CD14-positive monocyte (primary cell): Measurements from ENCODE around the gene UBE3C. TPM values are rescaled to one million over a fixed set of nuclear protein-coding genes. Genes with fewer than 3 reads are reported as not detected.

Source experiments
- DNase-seq, 3 donors: peaks; one replicate each; pipeline ENCODE4 v3.0.0-alpha.2; 2011 to 2022
- H2AFZ ChIP-seq: 2 replicates; pipeline ENCODE4 v1.6.0; 2012; ENCODE audit warnings: mild to moderate bottlenecking, low read depth, low read length, inconsistent platforms; ENCODE audit not compliant: insufficient read depth, poor library complexity, severe bottlenecking
- H3K27ac ChIP-seq, 2 donors: 1 replicate in 1 of 2; 2 replicates in 1 of 2; pipeline ENCODE4 v1.5.1; 2012 to 2013; ENCODE audit warnings: low read length in 2 of 2, control low read depth in 1 of 2, inconsistent platforms in 1 of 2, low read depth in 1 of 2, mild to moderate bottlenecking in 1 of 2
- H3K27me3 ChIP-seq, 2 donors: one replicate each; pipeline versions ENCODE4 v1.6.0 to v1.6.1; 2011 to 2013; ENCODE audit warnings: low read length in 2 of 2; ENCODE audit not compliant: control insufficient read depth in 2 of 2, insufficient read depth in 2 of 2
- H3K36me3 ChIP-seq, 2 donors: replicated peaks in 1 of 2; 1 replicate in 1 of 2; 2 replicates in 1 of 2; pipeline versions ENCODE4 v1.5.1 to v1.6.1; 2012 to 2013; ENCODE audit warnings: low read length in 2 of 2, control low read depth in 1 of 2, inconsistent platforms in 1 of 2, mild to moderate bottlenecking in 1 of 2; ENCODE audit not compliant: insufficient read depth in 2 of 2, control insufficient read depth in 1 of 2
- H3K4me1 ChIP-seq, 2 donors: 1 replicate in 1 of 2; 2 replicates in 1 of 2; pipeline versions ENCODE4 v1.5.1 to v1.6.1; 2012 to 2013; ENCODE audit warnings: low read length in 2 of 2, control low read depth in 1 of 2, inconsistent platforms in 1 of 2, mild to moderate bottlenecking in 1 of 2, moderate library complexity in 1 of 2; ENCODE audit not compliant: insufficient read depth in 2 of 2, control insufficient read depth in 1 of 2
- H3K4me2 ChIP-seq: replicated peaks from 2 replicates; pipeline ENCODE3; 2012; ENCODE audit warnings: low read length, moderate library complexity, mild to moderate bottlenecking; ENCODE audit not compliant: poor library complexity, severe bottlenecking; ENCODE audit errors: extremely low read depth
- H3K4me3 ChIP-seq, 3 experiments: fragments of 200-600 bp in 1 of 3; sonication (generic) in 1 of 3; replicated peaks in 1 of 3; 1 replicate in 2 of 3; 2 replicates in 1 of 3; pipeline ENCODE4 v1.5.1; 2011 to 2013; ENCODE audit warnings: low read length in 3 of 3, mild to moderate bottlenecking in 3 of 3, control low read depth in 2 of 3, low read depth in 2 of 3, inconsistent platforms in 1 of 3, moderate library complexity in 1 of 3
- H3K79me2 ChIP-seq: 2 replicates; pipeline ENCODE4 v1.6.0; 2012; ENCODE audit warnings: mild to moderate bottlenecking, control low read depth, inconsistent platforms, low read length, moderate library complexity; ENCODE audit not compliant: insufficient read depth
- H3K9ac ChIP-seq: 2 replicates; pipeline ENCODE4 v1.6.0; 2017; ENCODE audit warnings: low read length, mild to moderate bottlenecking; ENCODE audit not compliant: insufficient read depth, poor library complexity, severe bottlenecking
- H3K9me3 ChIP-seq, 2 donors: replicated peaks in 1 of 2; 1 replicate in 1 of 2; 2 replicates in 1 of 2; pipeline versions ENCODE4 v1.5.1 to v1.6.1; 2012 to 2013; ENCODE audit warnings: low read length in 2 of 2, control low read depth in 1 of 2; ENCODE audit not compliant: control insufficient read depth in 1 of 2, insufficient read depth in 1 of 2
- H4K20me1 ChIP-seq: 2 replicates; pipeline ENCODE4 v1.6.0; 2012; ENCODE audit warnings: mild to moderate bottlenecking, low read length, control low read depth, moderate library complexity; ENCODE audit not compliant: insufficient read depth
- H3K27ac Mint-ChIP-seq, 7 donors: one replicate each; pipeline ENCODE4 v1.8.0; 2020; ENCODE audit warnings: mild to moderate bottlenecking in 7 of 7, mixed read lengths in 7 of 7, moderate library complexity in 6 of 7, inconsistent platforms in 2 of 7
- H3K27me3 Mint-ChIP-seq, 3 donors: one replicate each; pipeline ENCODE4 v1.8.0; 2021 to 2022; ENCODE audit warnings: low read depth in 3 of 3, mild to moderate bottlenecking in 3 of 3, mixed read lengths in 3 of 3, moderate library complexity in 3 of 3, inconsistent platforms in 1 of 3
- H3K36me3 Mint-ChIP-seq, 2 donors: one replicate each; pipeline ENCODE4 v1.8.0; 2020; ENCODE audit warnings: mixed read lengths in 2 of 2, inconsistent platforms in 1 of 2, mild to moderate bottlenecking in 1 of 2
- H3K4me1 Mint-ChIP-seq: one replicate; pipeline ENCODE4 v1.8.0; 2020; ENCODE audit warnings: mild to moderate bottlenecking, mixed read lengths
- H3K4me3 Mint-ChIP-seq, 2 donors: one replicate each; pipeline ENCODE4 v1.8.0; 2020; ENCODE audit warnings: mild to moderate bottlenecking in 2 of 2, mixed read lengths in 2 of 2, moderate library complexity in 1 of 2
- H3K9me3 Mint-ChIP-seq, 7 donors: one replicate each; pipeline ENCODE4 v1.8.0; 2020 to 2022; ENCODE audit warnings: mixed read lengths in 7 of 7, mild to moderate bottlenecking in 6 of 7, moderate library complexity in 6 of 7, inconsistent platforms in 2 of 7
- WGBS: methylation state at CpG from one replicate; pipeline ENCODE4 v1.1.5; 2013; ENCODE audit warnings: missing lambda C conversion rate; ENCODE audit not compliant: insufficient coverage; 5-methylcytosine and 5-hydroxymethylcytosine counted together
- intact Hi-C, 2 donors: fragments of 100-400 bp; cut with micrococcal nuclease; formaldehyde crosslinking; loops; one replicate each; pipeline versions ENCODE4 v1.15.0 to v1.15.1; 2023
- polyA plus RNA-seq, 3 donors: library from polyadenylated mRNA; depleted of rRNA in 1 of 3; unstranded in 2 of 3; stranded (reverse) in 1 of 3; fragments of 300-500 nt in 2 of 3; fragments of >200 nt in 1 of 3; fragmentation: Illumina TruSeq in 2 of 3; gene quantifications; 1 replicate in 2 of 3; 2 replicates in 1 of 3; pipeline ENCODE4 v1.2.3, GENCODE V29; 2012 to 2021
- TF ChIP-seq, protein P1 (sequence below): fragments of 200-600 bp; IDR thresholded peaks from one replicate; pipeline ENCODE4 v1.8.0; 2022; ENCODE audit warnings: antibody characterized with exemption, mild to moderate bottlenecking

UBE3C gene
- polyA plus RNA-seq, 3 donors: 19.5 to 34.5 (median 24.3) TPM

DNA sequence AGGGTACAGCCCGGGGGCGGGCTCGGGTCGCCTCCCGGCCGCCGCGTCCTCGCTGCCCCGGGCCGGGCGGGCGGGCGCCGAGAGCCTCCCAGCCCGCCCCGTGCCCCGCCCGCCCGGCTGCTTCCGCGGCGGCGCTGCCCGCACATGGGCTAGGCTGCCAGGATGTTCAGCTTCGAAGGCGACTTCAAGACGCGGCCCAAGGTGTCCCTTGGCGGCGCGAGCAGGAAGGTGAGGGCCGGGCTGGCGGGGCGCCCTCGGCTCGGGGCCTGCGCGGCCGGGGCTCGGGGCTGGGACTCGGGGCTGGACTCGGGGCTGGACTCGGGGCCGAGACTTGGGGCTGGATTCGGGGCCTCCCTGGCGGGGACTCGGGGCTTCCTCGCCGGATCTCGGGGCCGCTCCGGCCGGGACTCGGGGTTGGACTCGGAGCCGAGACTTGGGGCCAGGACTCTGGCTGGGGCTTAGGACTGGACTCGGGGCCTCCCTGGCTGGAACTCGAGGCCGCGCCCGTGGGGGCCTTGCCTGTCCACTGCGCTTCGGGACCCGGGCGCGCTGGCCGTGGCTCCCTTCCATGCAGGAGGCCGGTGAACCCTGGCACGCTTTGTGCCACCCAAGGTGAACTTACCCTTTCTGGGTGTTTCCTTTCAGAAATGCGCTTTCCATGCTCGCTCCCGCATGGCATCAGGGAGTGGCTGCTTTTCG lies 534 bp downstream of the UBE3C start:
- Histone ChIP-seq H3K36me3 (peaks cover 8 to 31% of the 10 kb centered on the region in 2 donors), H3K4me1 (peaks cover 42 to 53% of the 10 kb centered on the region in 2 donors), H3K79me2 (peaks cover 59% of the 10 kb centered on the region), H4K20me1 (peaks cover 51% of the 10 kb centered on the region), H3K9ac (peak overlapping the region; percentile 82), H3K27me3 (no peaks in the 10 kb centered on the region), H3K27ac (peak overlapping the region; percentile 38 to 84), H3K4me3 (peak overlapping the region; percentile 51 to 87 (median 55)), H2AFZ (peak overlapping the region; percentile 87), H3K4me2 (peak overlapping the region; percentile 97), H3K9me3 (no peaks in the 10 kb centered on the region)
- intact Hi-C loops: loop anchor here in 1 of 2 donors (5.0 to 10.0 kb wide), 2 partner anchors 187 to 716 kb away; no protein-coding TSS in a partner anchor
- H3K9me3 Mint-ChIP-seq: peaks cover 0 to 2% (median 0%) of the 10 kb centered on the region in 7 donors
- under 1% methylated on average over 73 of the region's 74 CpGs for WGBS
- H3K27ac Mint-ChIP-seq: peak overlapping the region; percentile 61 to 84 (median 73)
- DNase-seq: peak; percentile 9 to 58 (median 40)
- peaks cover 17 to 24% of the 10 kb centered on the region in 2 donors for H3K36me3 Mint-ChIP-seq
- peaks cover 0 to 2% (median 0%) of the 10 kb centered on the region in 3 donors for H3K27me3 Mint-ChIP-seq
- TF ChIP-seq, protein P1, sequence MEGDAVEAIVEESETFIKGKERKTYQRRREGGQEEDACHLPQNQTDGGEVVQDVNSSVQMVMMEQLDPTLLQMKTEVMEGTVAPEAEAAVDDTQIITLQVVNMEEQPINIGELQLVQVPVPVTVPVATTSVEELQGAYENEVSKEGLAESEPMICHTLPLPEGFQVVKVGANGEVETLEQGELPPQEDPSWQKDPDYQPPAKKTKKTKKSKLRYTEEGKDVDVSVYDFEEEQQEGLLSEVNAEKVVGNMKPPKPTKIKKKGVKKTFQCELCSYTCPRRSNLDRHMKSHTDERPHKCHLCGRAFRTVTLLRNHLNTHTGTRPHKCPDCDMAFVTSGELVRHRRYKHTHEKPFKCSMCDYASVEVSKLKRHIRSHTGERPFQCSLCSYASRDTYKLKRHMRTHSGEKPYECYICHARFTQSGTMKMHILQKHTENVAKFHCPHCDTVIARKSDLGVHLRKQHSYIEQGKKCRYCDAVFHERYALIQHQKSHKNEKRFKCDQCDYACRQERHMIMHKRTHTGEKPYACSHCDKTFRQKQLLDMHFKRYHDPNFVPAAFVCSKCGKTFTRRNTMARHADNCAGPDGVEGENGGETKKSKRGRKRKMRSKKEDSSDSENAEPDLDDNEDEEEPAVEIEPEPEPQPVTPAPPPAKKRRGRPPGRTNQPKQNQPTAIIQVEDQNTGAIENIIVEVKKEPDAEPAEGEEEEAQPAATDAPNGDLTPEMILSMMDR: no peak
- H3K4me3 Mint-ChIP-seq: peak overlapping the region; percentile 79 to 90
- peaks cover 46% of the 10 kb centered on the region for H3K4me1 Mint-ChIP-seq

DNA sequence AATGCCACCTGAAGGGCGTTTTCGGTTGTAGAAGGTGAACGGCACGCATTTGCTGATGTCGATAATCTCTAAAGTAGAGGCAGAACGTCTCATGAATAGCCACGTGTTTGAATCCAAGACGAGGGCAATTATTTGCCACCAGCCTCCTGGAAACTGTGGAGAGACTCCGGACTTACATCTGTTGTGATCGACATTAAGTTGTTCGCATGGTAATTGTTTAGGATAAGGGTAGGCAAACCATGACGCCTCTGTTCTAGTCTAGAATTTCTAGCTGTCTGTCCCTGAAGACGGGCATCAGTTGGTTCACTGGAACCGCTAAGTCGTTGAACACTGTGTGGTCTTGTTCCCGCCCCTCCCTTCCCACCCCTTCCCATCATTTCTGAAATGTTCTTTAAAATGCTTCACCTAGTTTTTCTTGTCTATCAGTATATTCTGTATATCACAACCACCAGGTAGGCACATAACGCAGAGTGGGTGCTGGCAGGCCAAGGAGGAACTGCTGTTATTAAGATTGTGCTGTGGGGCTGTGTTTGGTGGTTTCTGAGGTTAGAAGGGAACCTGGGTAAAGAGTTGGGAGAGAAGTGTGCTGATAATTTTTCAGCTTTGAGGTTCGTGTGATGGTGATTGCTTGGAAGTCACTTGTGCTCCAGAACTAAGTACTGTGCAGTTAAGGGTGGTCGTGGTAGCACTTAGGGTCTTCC lies 1.2 kb downstream of the UBE3C start:
- peak in 1 of 3 donors; percentile 12 for DNase-seq
- Mint-ChIP-seq H3K36me3 (peaks cover 17 to 27% of the 10 kb centered on the region in 2 donors), H3K4me1 (peaks cover 47% of the 10 kb centered on the region), H3K4me3 (peak overlapping the region; percentile 79 to 90), H3K27me3 (peaks cover 0 to 2% (median 0%) of the 10 kb centered on the region in 3 donors), H3K27ac (peak overlapping the region in 6 of 7 donors; percentile 61 to 84 (median 73)), H3K9me3 (no peaks in the 10 kb centered on the region)
- H3K27me3 ChIP-seq: no peaks in the 10 kb centered on the region
- peak overlapping the region; percentile 82 for H3K9ac ChIP-seq
- no peaks in the 10 kb centered on the region for H3K9me3 ChIP-seq
- peak overlapping the region; percentile 51 to 87 (median 55) for H3K4me3 ChIP-seq
- intact Hi-C loops: loop anchor here in 1 of 2 donors (5.0 to 10.0 kb wide), 3 partner anchors 188 to 715 kb away; partner anchors contain the start of gene LMBR1
- H3K79me2 ChIP-seq: peaks cover 66% of the 10 kb centered on the region
- peaks cover 42 to 53% of the 10 kb centered on the region in 2 donors for H3K4me1 ChIP-seq
- peak overlapping the region; percentile 97 for H3K4me2 ChIP-seq
- H2AFZ ChIP-seq: peak overlapping the region; percentile 87
- peaks cover 58% of the 10 kb centered on the region for H4K20me1 ChIP-seq
- H3K36me3 ChIP-seq: peaks cover 8 to 31% of the 10 kb centered on the region in 2 donors
- 18% methylated on average over 13 of the region's 19 CpGs for WGBS
- peak overlapping the region; percentile 38 to 84 for H3K27ac ChIP-seq
- TF ChIP-seq, protein P1: no peak
